ENCODE data around the gene METTL8. TPM values are rescaled to one million over a fixed set of nuclear protein-coding genes. Genes with fewer than 3 reads are reported as not detected.

The METTL8 gene
- total RNA-seq, 1 donor from 2014 or later, result 33.7 TPM

DNA sequence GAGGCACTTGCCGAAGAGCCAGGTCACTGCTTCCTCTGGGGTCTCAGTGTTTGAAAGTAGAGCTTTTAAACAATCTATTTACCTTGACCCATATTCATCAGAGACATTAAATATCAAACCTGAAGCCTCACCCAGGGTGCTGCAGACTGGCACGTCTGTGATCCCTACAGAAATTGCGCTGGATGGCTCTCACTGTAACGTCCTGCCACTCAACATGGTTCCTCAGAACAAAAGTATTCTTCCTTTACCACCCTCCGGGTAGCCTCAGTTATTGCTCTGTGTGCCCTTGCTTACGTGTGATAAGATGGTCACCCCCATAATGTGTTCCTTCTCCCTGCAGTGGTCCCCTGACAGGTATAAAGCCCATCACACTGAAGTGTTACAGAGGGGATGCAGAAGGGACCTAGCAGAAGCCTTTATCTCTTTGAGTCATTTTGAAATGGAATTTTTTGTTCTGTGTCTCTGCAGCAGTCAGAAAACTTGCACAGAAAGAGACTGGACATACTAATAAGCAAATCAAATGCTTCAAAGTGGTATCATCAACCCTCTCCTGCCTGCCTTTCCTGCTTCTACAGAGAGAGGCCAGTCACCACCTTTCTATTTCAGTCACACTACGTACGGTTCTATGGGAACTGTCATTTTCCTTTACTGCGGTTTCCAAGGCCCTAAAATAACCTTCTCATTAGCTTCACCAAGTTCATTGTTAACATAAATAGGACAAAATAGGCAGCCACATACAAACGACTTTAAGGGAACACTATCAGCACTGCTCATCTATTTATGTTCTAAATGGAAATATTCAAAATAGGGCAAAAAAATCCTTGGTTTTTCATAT lies 86.8 kb downstream of the METTL8 start:
- FAIRE-seq, result no peak
- H3K27me3 ChIP-seq (ENCODE audit: control insufficient read depth, insufficient read depth, low read length), result no peaks in the 10 kb centered on the region

DNA sequence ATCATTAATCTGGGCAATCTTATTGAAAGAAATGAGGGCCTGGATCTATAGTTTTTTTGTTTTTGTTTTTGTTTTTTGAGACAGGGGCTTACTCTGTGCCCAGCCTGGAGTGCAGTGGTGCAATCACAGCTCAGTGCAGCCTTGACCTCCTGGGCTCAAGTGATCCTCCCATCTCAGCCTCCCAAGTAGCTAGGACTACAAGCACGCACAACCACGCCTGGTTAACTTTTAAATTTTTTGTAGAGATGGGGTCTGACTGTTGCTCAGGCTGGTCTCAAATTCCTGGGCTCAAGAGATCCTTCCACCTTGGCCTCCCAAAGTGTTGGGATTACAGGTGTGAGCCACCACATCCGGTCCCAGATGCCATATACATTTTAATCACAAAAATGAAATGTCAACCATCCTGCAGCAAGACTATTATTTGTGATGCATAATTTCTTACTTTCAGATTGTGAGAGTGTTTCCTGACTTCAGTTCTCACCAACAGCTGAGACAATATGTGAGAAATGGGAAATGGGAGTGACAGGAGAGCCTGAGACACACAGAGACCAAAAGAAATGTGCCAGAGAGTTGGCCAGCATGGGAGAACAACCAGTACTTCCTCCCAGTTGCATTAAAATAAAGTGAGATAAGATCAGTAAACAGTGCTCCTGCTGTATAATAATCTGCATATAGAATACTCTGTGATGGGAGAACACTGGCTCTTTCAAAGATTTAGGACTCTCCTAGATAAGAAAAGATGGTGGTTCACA lies 87.6 kb downstream of the METTL8 start:
- H3K27me3 ChIP-seq (ENCODE audit: control insufficient read depth, insufficient read depth, low read length), result no peaks in the 10 kb centered on the region
- no peak overlapping the region for H3K4me3 ChIP-seq (ENCODE audit: low read depth, low read length)
- DNase-seq (ENCODE audit: low read depth) (no peak), FAIRE-seq (no peak)
- TF ChIP-seq, protein P1, sequence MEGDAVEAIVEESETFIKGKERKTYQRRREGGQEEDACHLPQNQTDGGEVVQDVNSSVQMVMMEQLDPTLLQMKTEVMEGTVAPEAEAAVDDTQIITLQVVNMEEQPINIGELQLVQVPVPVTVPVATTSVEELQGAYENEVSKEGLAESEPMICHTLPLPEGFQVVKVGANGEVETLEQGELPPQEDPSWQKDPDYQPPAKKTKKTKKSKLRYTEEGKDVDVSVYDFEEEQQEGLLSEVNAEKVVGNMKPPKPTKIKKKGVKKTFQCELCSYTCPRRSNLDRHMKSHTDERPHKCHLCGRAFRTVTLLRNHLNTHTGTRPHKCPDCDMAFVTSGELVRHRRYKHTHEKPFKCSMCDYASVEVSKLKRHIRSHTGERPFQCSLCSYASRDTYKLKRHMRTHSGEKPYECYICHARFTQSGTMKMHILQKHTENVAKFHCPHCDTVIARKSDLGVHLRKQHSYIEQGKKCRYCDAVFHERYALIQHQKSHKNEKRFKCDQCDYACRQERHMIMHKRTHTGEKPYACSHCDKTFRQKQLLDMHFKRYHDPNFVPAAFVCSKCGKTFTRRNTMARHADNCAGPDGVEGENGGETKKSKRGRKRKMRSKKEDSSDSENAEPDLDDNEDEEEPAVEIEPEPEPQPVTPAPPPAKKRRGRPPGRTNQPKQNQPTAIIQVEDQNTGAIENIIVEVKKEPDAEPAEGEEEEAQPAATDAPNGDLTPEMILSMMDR (IDR thresholded peaks at IDR 0.05; ENCODE audit: insufficient read depth, low read length, severe bottlenecking), result no peak
- no peaks in the 10 kb centered on the region for H3K36me3 ChIP-seq (ENCODE audit: control insufficient read depth, insufficient read depth, low read length)

More for the DNA sequence above, 86.8 kb downstream of the METTL8 start:
- Histone ChIP-seq H3K4me3 (ENCODE audit: low read depth, low read length) (no peak overlapping the region), H3K36me3 (ENCODE audit: control insufficient read depth, insufficient read depth, low read length) (no peaks in the 10 kb centered on the region)
- DNase-seq (ENCODE audit: low read depth), result no peak
- TF ChIP-seq, protein P1 (IDR thresholded peaks at IDR 0.05; ENCODE audit: insufficient read depth, low read length, severe bottlenecking), result no peak

DNA sequence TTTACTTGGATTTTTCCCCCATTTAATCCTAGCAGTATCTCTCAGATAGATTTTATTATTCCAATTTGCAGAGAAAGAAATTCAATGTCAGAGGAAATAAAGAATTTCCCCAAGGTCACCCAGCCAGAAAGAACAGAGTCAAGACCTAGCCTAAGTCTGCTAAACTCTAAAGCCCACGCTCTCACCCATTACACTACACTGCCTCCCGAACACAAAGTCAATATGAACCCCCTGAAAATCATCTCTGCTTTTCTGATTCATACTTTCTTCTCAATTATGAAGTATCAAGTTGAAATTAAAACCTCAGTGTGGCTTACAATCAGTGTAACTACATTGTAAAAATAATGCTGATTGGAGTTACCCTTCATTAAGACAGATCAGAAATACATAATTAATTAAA lies 89.6 kb downstream of the METTL8 start:
- no peak for FAIRE-seq
- no peak for DNase-seq (ENCODE audit: low read depth)
- H3K36me3 ChIP-seq (ENCODE audit: control insufficient read depth, insufficient read depth, low read length), result no peaks in the 10 kb centered on the region
- no peak overlapping the region for H3K4me3 ChIP-seq (ENCODE audit: low read depth, low read length)
- H3K27me3 ChIP-seq (ENCODE audit: control insufficient read depth, insufficient read depth, low read length), result no peaks in the 10 kb centered on the region
- TF ChIP-seq, protein P1 (IDR thresholded peaks at IDR 0.05; ENCODE audit: insufficient read depth, low read length, severe bottlenecking), result no peak

DNA sequence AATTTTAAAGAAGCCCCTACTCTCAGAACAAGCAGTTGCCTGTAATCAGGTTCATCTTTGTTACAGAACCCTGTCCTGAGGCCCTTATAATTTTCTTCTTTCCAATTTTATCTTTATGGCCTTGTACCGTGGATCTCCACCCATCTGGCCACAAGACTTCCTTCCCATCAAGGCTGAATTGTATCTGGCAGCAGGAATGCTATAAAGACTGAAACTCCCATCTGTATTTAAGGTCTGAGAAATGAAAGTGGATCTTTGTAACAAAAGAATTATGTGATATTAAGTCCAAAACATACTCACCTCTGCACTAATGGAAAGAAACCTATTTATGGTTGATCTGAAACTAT lies 91.8 kb downstream of the METTL8 start:
- DNase-seq (ENCODE audit: low read depth) (no peak), FAIRE-seq (no peak)
- no peaks in the 10 kb centered on the region for H3K36me3 ChIP-seq (ENCODE audit: control insufficient read depth, insufficient read depth, low read length)
- TF ChIP-seq, protein P1 (IDR thresholded peaks at IDR 0.05; ENCODE audit: insufficient read depth, low read length, severe bottlenecking), result no peak
- H3K4me3 ChIP-seq (ENCODE audit: low read depth, low read length), result no peak overlapping the region
- no peaks in the 10 kb centered on the region for H3K27me3 ChIP-seq (ENCODE audit: control insufficient read depth, insufficient read depth, low read length)

DNA sequence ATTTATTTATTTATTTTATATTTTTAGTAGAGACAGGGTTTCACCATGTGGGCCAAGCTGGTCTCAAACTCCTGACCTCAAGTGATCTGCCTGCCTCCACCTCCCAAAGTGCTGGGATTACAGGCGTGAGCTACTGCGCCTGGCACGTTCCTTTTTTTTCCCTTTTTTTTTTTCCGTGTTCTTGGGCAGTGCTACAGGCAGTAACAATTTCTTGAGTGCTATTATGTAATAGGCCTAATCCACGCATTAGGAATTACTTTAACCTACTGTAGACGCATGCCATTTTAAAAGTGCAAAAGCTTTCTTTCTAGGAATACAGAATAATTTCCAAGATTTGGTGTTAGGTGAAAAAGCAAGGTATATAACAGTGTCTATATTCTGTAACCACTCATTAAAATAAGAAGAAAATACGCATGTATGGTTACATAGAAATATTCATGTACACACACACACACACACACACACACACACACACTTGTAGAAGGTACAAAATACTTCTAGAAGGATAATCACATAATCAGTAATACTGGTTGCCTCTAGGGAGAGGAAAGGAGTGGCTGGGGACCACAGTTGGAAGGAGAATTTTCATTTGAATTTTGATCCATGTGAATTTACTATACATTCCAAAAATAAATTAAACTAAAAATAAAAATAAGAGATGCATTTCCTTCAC lies 92.3 kb downstream of the METTL8 start:
- DNase-seq (ENCODE audit: low read depth) (no peak), FAIRE-seq (no peak)
- Histone ChIP-seq H3K4me3 (ENCODE audit: low read depth, low read length) (no peak overlapping the region), H3K27me3 (ENCODE audit: control insufficient read depth, insufficient read depth, low read length) (no peaks in the 10 kb centered on the region), H3K36me3 (ENCODE audit: control insufficient read depth, insufficient read depth, low read length) (no peaks in the 10 kb centered on the region)
- TF ChIP-seq, protein P1 (IDR thresholded peaks at IDR 0.05; ENCODE audit: insufficient read depth, low read length, severe bottlenecking), result no peak

All from bronchial epithelial cell (primary cell).